GM21390 (cell line): ENCODE measurements around the gene RS1.

Source experiments
- ATAC-seq: cut with Tn5 transposase; IDR thresholded peaks from one replicate; pipeline ENCODE4 v1.9.1; 2021; ENCODE audit not compliant: unreplicated experiment

Gene RS1

GRCh38 chrX:18672008-18672407 lies at the start of gene RS1:
Gene RS1, minus strand, starts transcription at chrX:18672108. Its CDS starts 40 bp downstream, at chrX:18672068.
- ATAC-seq: no peak

GRCh38 chrX:18719852-18720251 lies 47.9 kb upstream of the RS1 start:
- no peak for ATAC-seq

GRCh38 chrX:18714910-18715309 lies 43.0 kb upstream of the RS1 start:
- ATAC-seq: no peak

- ATAC-seq: no peak
Measured at GRCh38 chrX:18709833-18710232, 37.9 kb upstream of the RS1 start.

GRCh38 chrX:18707426-18708049 lies 35.6 kb upstream of the RS1 start, which contains the start of gene PPEF1:
Gene PPEF1, plus strand, starts transcription at chrX:18707645. Its CDS starts 136 bp downstream, at chrX:18707781.
- ATAC-seq: no peak

GRCh38 chrX:18702362-18703195 lies 30.7 kb upstream of the RS1 start:
- ATAC-seq: no peak

GRCh38 chrX:18701621-18702361 lies 29.9 kb upstream of the RS1 start:
- ATAC-seq: no peak

- ATAC-seq: no peak
Measured at GRCh38 chrX:18698737-18699650, 27.1 kb upstream of the RS1 start.

- no peak for ATAC-seq
Measured at GRCh38 chrX:18696653-18697052, 24.7 kb upstream of the RS1 start.

- ATAC-seq: no peak
Measured at GRCh38 chrX:18692541-18692940, 20.6 kb upstream of the RS1 start.

- ATAC-seq: no peak
Measured at GRCh38 chrX:18691431-18691830, 19.5 kb upstream of the RS1 start.

- ATAC-seq: no peak
Measured at GRCh38 chrX:18687856-18688495, 16.1 kb upstream of the RS1 start.

- ATAC-seq: no peak
Measured at GRCh38 chrX:18682979-18683387, 11.1 kb upstream of the RS1 start.

- ATAC-seq: no peak
Measured at GRCh38 chrX:18681996-18682395, 10.1 kb upstream of the RS1 start.

- ATAC-seq: no peak
Measured at GRCh38 chrX:18677161-18677869, 5.4 kb upstream of the RS1 start.

GRCh38 chrX:18676470-18676869 lies 4.6 kb upstream of the RS1 start:
- no peak for ATAC-seq

GRCh38 chrX:18676050-18676449 lies 4.1 kb upstream of the RS1 start:
- ATAC-seq: no peak

- ATAC-seq: peak; percentile 79
Measured at GRCh38 chrX:18674788-18675735, 3.2 kb upstream of the RS1 start.
